H1 (cell line): ENCODE measurements around the gene SNRPB. TPM values are rescaled to one million over a fixed set of nuclear protein-coding genes. Genes with fewer than 3 reads are reported as not detected.

Source experiments
- CTCF ChIA-PET: fragments of 300-600 bp; sonication (Branson Sonifier 250); formaldehyde crosslinking; loops from one replicate; lab custom pipeline; 2021; ENCODE audit not compliant: partially characterized antibody; lab: Charles Lee
- POLR2A ChIA-PET: fragments of 300-600 bp; sonication (Branson Sonifier 250); formaldehyde crosslinking; loops from one replicate; lab custom pipeline; 2021; ENCODE audit warnings: inconsistent platforms; ENCODE audit not compliant: partially characterized antibody; lab: Charles Lee
- DNase-seq, 2 experiments: peaks; one replicate each; pipeline versions ENCODE4 v3.0.0 to v3.0.0-alpha.2; 2010 to 2022; ENCODE audit warnings: low spot score in 2 of 2, low read depth in 1 of 2, mixed read lengths in 1 of 2
- FAIRE-seq: peaks from 2 replicates; lab custom pipeline; 2011; peaks lifted over from hg19 to GRCh38; lab: Jason Lieb, UNC
- H2AFZ ChIP-seq: 2 replicates; pipeline ENCODE4 v1.8.1; 2012; ENCODE audit warnings: low read length, inconsistent platforms
- H2AK5ac ChIP-seq: 2 replicates; pipeline ENCODE4 v1.6.1; 2013; ENCODE audit warnings: low read depth, low read length
- H2BK120ac ChIP-seq: replicated peaks from 2 replicates; pipeline ENCODE3; 2013; ENCODE audit warnings: low read depth, low read length, inconsistent platforms
- H2BK12ac ChIP-seq: 2 replicates; pipeline ENCODE4 v1.6.1; 2013; ENCODE audit warnings: low read depth, low read length
- H2BK15ac ChIP-seq: 2 replicates; pipeline ENCODE4 v1.6.1; 2013; ENCODE audit warnings: low read length
- H2BK20ac ChIP-seq: 2 replicates; pipeline ENCODE4 v1.6.1; 2013; ENCODE audit warnings: low read length
- H2BK5ac ChIP-seq: 2 replicates; pipeline ENCODE4 v1.6.1; 2013; ENCODE audit warnings: low read depth, low read length
- H3K14ac ChIP-seq: 2 replicates; pipeline ENCODE4 v1.6.1; 2013; ENCODE audit warnings: inconsistent platforms; ENCODE audit not compliant: insufficient read length
- H3K18ac ChIP-seq: 2 replicates; pipeline ENCODE4 v1.6.1; 2013; ENCODE audit warnings: low read length; ENCODE audit errors: extremely low read depth
- H3K23ac ChIP-seq: 2 replicates; pipeline ENCODE4 v1.6.1; 2013; ENCODE audit warnings: inconsistent platforms; ENCODE audit not compliant: insufficient read length
- H3K23me2 ChIP-seq: 2 replicates; pipeline ENCODE4 v1.6.1; 2013; ENCODE audit warnings: low read depth, low read length
- H3K27ac ChIP-seq: 2 replicates; pipeline ENCODE4 v1.6.1; 2011; ENCODE audit warnings: low read depth, low read length, inconsistent platforms
- H3K27me3 ChIP-seq, 4 experiments: replicated peaks in 1 of 4; 1 replicate in 1 of 4; 2 replicates in 3 of 4; pipeline versions ENCODE4 v1.6.1 to v1.8.1; 2011 to 2013; ENCODE audit warnings: low read length in 3 of 4, mild to moderate bottlenecking in 3 of 4, inconsistent platforms in 2 of 4, mixed read lengths in 2 of 4, moderate library complexity in 1 of 4; ENCODE audit not compliant: control insufficient read depth in 3 of 4, insufficient read depth in 3 of 4; ENCODE audit errors: extremely low read depth in 1 of 4
- H3K36me3 ChIP-seq, 4 experiments: 2 replicates each; pipeline versions ENCODE4 v1.6.1 to v1.8.1; 2011 to 2013; ENCODE audit warnings: mild to moderate bottlenecking in 4 of 4, low read length in 3 of 4, moderate library complexity in 2 of 4, control low read depth in 1 of 4, inconsistent platforms in 1 of 4; ENCODE audit not compliant: insufficient read depth in 4 of 4, control insufficient read depth in 2 of 4
- H3K4ac ChIP-seq: replicated peaks from 2 replicates; pipeline ENCODE3; 2013; ENCODE audit warnings: low read length, low read depth, mixed read lengths, inconsistent platforms; ENCODE audit not compliant: insufficient read length
- H3K4me1 ChIP-seq, 4 experiments: replicated peaks in 1 of 4; 1 replicate in 1 of 4; 2 replicates in 3 of 4; pipeline versions ENCODE4 v1.6.1 to v1.8.1; 2011 to 2013; ENCODE audit warnings: low read length in 3 of 4, inconsistent platforms in 2 of 4, mixed read lengths in 1 of 4; ENCODE audit not compliant: insufficient read depth in 4 of 4, control insufficient read depth in 3 of 4
- H3K4me2 ChIP-seq, 2 experiments: 2 replicates each; pipeline versions ENCODE4 v1.6.1 to v1.8.1; 2011 to 2013; ENCODE audit warnings: low read depth in 2 of 2, low read length in 2 of 2, control low read depth in 1 of 2, inconsistent platforms in 1 of 2, mild to moderate bottlenecking in 1 of 2; ENCODE audit not compliant: insufficient read depth in 1 of 2
- H3K4me3 ChIP-seq, 4 experiments: fragments of 200-600, 300-600 bp in 1 of 4; sonication (generic), shearing (Covaris generic), sonication (Bioruptor Twin) in 1 of 4; 2 replicates each; pipeline versions ENCODE4 v1.5.1 to v1.8.1; 2011 to 2016; ENCODE audit warnings: low read length in 4 of 4, low read depth in 3 of 4, control low read depth in 2 of 4, inconsistent platforms in 2 of 4, mild to moderate bottlenecking in 2 of 4, mixed read lengths in 1 of 4, moderate library complexity in 1 of 4; ENCODE audit not compliant: insufficient read depth in 2 of 4; ENCODE audit errors: extremely low read depth in 1 of 4
- H3K56ac ChIP-seq: replicated peaks from 2 replicates; pipeline ENCODE3; 2013; ENCODE audit warnings: low read depth, mild to moderate bottlenecking, mixed read lengths, low read length, inconsistent platforms; ENCODE audit not compliant: insufficient read length
- H3K79me1 ChIP-seq: 2 replicates; pipeline ENCODE4 v1.6.1; 2013; ENCODE audit warnings: low read depth, low read length, control low read depth
- H3K79me2 ChIP-seq, 2 experiments: 2 replicates each; pipeline versions ENCODE4 v1.6.1 to v1.8.1; 2012 to 2013; ENCODE audit warnings: low read length in 2 of 2, mild to moderate bottlenecking in 2 of 2, inconsistent platforms in 1 of 2; ENCODE audit not compliant: insufficient read depth in 2 of 2, control insufficient read depth in 1 of 2
- H3K9ac ChIP-seq, 4 experiments: replicated peaks in 1 of 4; 1 replicate in 1 of 4; 2 replicates in 3 of 4; pipeline versions ENCODE4 v1.6.1 to v1.8.1; 2011 to 2013; ENCODE audit warnings: low read depth in 3 of 4, low read length in 3 of 4, control low read depth in 2 of 4, mild to moderate bottlenecking in 2 of 4, moderate library complexity in 2 of 4, inconsistent platforms in 1 of 4; ENCODE audit errors: extremely low read depth in 1 of 4
- H3K9me3 ChIP-seq, 2 experiments: 2 replicates each; pipeline versions ENCODE4 v1.6.1 to v1.8.1; 2012 to 2013; ENCODE audit warnings: mild to moderate bottlenecking in 2 of 2, moderate library complexity in 2 of 2, control low read depth in 1 of 2, inconsistent platforms in 1 of 2, low read depth in 1 of 2, low read length in 1 of 2, mixed read lengths in 1 of 2; ENCODE audit not compliant: insufficient read depth in 2 of 2
- H4K20me1 ChIP-seq, 2 experiments: replicated peaks in 1 of 2; 2 replicates each; pipeline versions ENCODE3 to v1.8.1; 2011 to 2013; ENCODE audit warnings: inconsistent platforms in 2 of 2, low read length in 2 of 2, mild to moderate bottlenecking in 1 of 2; ENCODE audit not compliant: insufficient read depth in 2 of 2, control insufficient read depth in 1 of 2
- H4K5ac ChIP-seq: 2 replicates; pipeline ENCODE4 v1.6.1; 2013; ENCODE audit warnings: low read length, low read depth, mixed read lengths, inconsistent platforms; ENCODE audit not compliant: insufficient read length
- H4K8ac ChIP-seq: 2 replicates; pipeline ENCODE4 v1.8.0; 2013; ENCODE audit warnings: mild to moderate bottlenecking, moderate library complexity, low read length, inconsistent platforms; ENCODE audit not compliant: insufficient read depth; ENCODE audit errors: extremely low read depth
- H4K91ac ChIP-seq: replicated peaks from 2 replicates; pipeline ENCODE3; 2013; ENCODE audit warnings: low read length, mixed read lengths, inconsistent platforms; ENCODE audit not compliant: insufficient read length
- POLR2A ChIP-seq, 2 experiments: IDR thresholded peaks; 1 replicate in 1 of 2; 2 replicates in 1 of 2; pipeline ENCODE4 v1.6.1; 2011; ENCODE audit warnings: low read depth in 2 of 2, low read length in 2 of 2, mild to moderate bottlenecking in 2 of 2; ENCODE audit errors: control extremely low read depth in 1 of 2
- POLR2AphosphoS5 ChIP-seq: IDR thresholded peaks from 2 replicates; pipeline ENCODE4 v1.6.1; 2011; ENCODE audit warnings: low read depth, low read length
- TEAD4 ChIP-seq: IDR thresholded peaks from 2 replicates; pipeline ENCODE4 v1.6.1; 2012; ENCODE audit warnings: low read depth, low read length, inconsistent platforms, mixed read lengths
- WGBS, 2 experiments: shearing (Covaris generic) in 1 of 2; methylation state at CpG; one replicate each; pipeline versions ENCODE4 v1.1.6 to v1.1.7; 2013 to 2015; ENCODE audit warnings: low lambda C conversion rate in 2 of 2, mixed read lengths in 2 of 2, inconsistent platforms in 1 of 2, low coverage in 1 of 2, missing lambda C conversion rate in 1 of 2; ENCODE audit not compliant: insufficient replicate concordance in 2 of 2, insufficient coverage in 1 of 2, insufficient read length in 1 of 2; ENCODE audit errors: extremely low coverage in 1 of 2, missing lambda C conversion rate in 1 of 2; 5-methylcytosine and 5-hydroxymethylcytosine counted together
- polyA plus RNA-seq, 7 experiments: library from polyadenylated mRNA; depleted of rRNA in 3 of 7; stranded (reverse) in 5 of 7; unstranded in 2 of 7; fragments of >200 nt in 5 of 7; fragments of 200-250 nt in 2 of 7; gene quantifications; 1 replicate in 5 of 7; 2 replicates in 1 of 7; 4 replicates in 1 of 7; pipeline versions ENCODE4 v1.2.1 to v1.2.3, GENCODE V29; 2011 to 2013; ENCODE audit warnings: missing spikeins in 2 of 7, mixed read lengths in 2 of 7
- total RNA-seq: library from RNA; stranded (reverse); fragmentation: NEBNext Ultra II Directional; extraction: Animal tissue kit (Norgen Biotek cat#: 25700); gene quantifications from 2 replicates; pipeline ENCODE4 v1.2.1, GENCODE V29; 2021

Gene SNRPB
- total and polyA plus RNA-seq, 2 of the 8 experiments (the other 6 are each of a cell fraction or from before 2014, with no cell fraction given) = 507 to 589 TPM

DNA sequence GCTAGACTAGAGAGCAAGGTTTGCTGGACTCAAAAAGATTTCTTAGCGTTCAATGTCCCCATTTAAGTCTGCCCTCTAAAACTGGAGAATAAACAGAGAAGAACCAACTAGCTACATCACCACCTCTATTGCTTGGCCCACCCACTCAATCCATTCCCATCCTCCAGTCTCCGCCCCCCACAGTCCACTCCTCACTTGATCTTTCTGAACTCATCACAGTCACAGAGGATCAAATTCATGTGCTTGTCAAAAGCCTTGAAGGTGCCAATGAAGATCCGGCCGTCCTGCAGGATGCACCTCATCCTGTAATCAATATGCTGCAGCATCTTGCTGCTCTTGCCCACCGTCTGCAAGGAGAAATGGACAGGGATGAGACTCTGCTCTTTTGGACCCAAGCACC, 3.2 kb downstream of the SNRPB start:
- H3K4me3 ChIP-seq = 0 out of 8 replicates have a peak overlapping the region, but pooled peaks of 1 of the 4 experiments have one; percentile 96
- H3K56ac ChIP-seq = no peak overlapping the region
- H3K79me1 ChIP-seq = no peaks in the 10 kb centered on the region; the same call in none of the 2 replicates
- no peak overlapping the region for H3K9ac ChIP-seq
- H3K79me2 ChIP-seq = peaks cover 35 to 62% of the 10 kb centered on the region in 2 experiments
- H3K27ac ChIP-seq = no peak overlapping the region
- ChIA-PET POLR2A (interaction anchor here (0.7 to 8.2 kb wide), 24 partner anchors 8 to 256 kb away, joined by 3 to 119 read pairs (median 3); partner anchors contain the start of gene NOP56), CTCF (interaction anchor here (0.9 to 2.8 kb wide), 5 partner anchors 9 to 260 kb away, joined by 3 to 13 read pairs (median 4); no protein-coding TSS in a partner anchor)
- peaks cover 38% of the 10 kb centered on the region in 2 experiments for H4K20me1 ChIP-seq
- H4K5ac ChIP-seq = no peak overlapping the region
- no peaks in the 10 kb centered on the region for H3K9me3 ChIP-seq
- peaks cover 46 to 68% (median 52%) of the 10 kb centered on the region in 4 experiments for H3K36me3 ChIP-seq
- no peak overlapping the region for H2BK15ac ChIP-seq
- H2AFZ ChIP-seq = no peak overlapping the region
- H2BK5ac ChIP-seq = no peak overlapping the region
- H2BK20ac ChIP-seq = no peak overlapping the region
- H3K4me2 ChIP-seq = no peak overlapping the region; a peak in 2 of 4 replicates
- H2AK5ac ChIP-seq = no peak overlapping the region
- peaks cover 8% of the 10 kb centered on the region for H3K23me2 ChIP-seq
- H2BK120ac ChIP-seq = no peak overlapping the region
- 93% methylated on average over 5 of the region's 5 CpGs; no CpG with 5 or more reads in 1 of the 2 experiments for WGBS, 2 experiments
- H4K91ac ChIP-seq = no peak overlapping the region
- no peak overlapping the region for H3K23ac ChIP-seq
- no peak for TF ChIP-seq TEAD4
- TF ChIP-seq POLR2A (IDR thresholded peaks at IDR 0.05; ENCODE audit: control extremely low read depth in 1 of 2, low read depth in 2 of 2, low read length in 2 of 2) = peak in 1 of 2 experiments; percentile 54; a peak in 1 of 3 replicates
- TF ChIP-seq POLR2AphosphoS5 = peak; percentile 69; the same call in 1 of the 2 replicates
- peaks cover 0 to 7% (median 2%) of the 10 kb centered on the region in 4 experiments; a peak in 3 of 7 replicates for H3K4me1 ChIP-seq
- no peak overlapping the region for H3K4ac ChIP-seq
- no peak overlapping the region for H2BK12ac ChIP-seq
- no peak for DNase-seq
- no peaks in the 10 kb centered on the region for H3K27me3 ChIP-seq
- H3K14ac ChIP-seq = no peak overlapping the region
- no peak overlapping the region for H3K18ac ChIP-seq
- H4K8ac ChIP-seq = no peak overlapping the region
- FAIRE-seq = no peak
